Sigmoid colon (tissue), 7 donors: ENCODE measurements around the gene GALK1. TPM values are rescaled to one million over a fixed set of nuclear protein-coding genes. Genes with fewer than 3 reads are reported as not detected.
A peak's percentile ranks its signal among the peaks of the same experiment; 100 is the strongest.

ENCODE experiments used
- DNase-seq: peaks from one replicate; pipeline ENCODE4 v3.0.0-alpha.2; 2019
- H3K27ac ChIP-seq, 4 donors: fragments of 200-600 bp; sonication (generic); one replicate each; pipeline ENCODE4 v1.5.1; 2016 to 2019; ENCODE audit warnings: mild to moderate bottlenecking in 1 of 4
- H3K27me3 ChIP-seq, 3 donors: fragments of 200-600 bp; sonication (generic); one replicate each; pipeline ENCODE4 v1.5.1; 2019; ENCODE audit warnings: mild to moderate bottlenecking in 1 of 3
- H3K36me3 ChIP-seq, 4 donors: fragments of 200-600 bp; sonication (generic); one replicate each; pipeline ENCODE4 v1.5.1; 2016 to 2019
- H3K4me1 ChIP-seq, 4 donors: fragments of 200-600 bp; sonication (generic); one replicate each; pipeline ENCODE4 v1.5.1; 2017 to 2019
- H3K4me3 ChIP-seq, 4 donors: fragments of 200-600 bp; sonication (generic); one replicate each; pipeline ENCODE4 v1.5.1; 2017 to 2019; ENCODE audit warnings: mild to moderate bottlenecking in 2 of 4, moderate library complexity in 1 of 4
- H3K9me3 ChIP-seq, 4 donors: fragments of 200-600 bp in 3 of 4; sonication (generic) in 3 of 4; one replicate each; pipeline versions ENCODE4 v1.5.1 to v1.6.1; 2013 to 2019
- EP300 ChIP-seq, 4 donors: sonication (generic); formaldehyde crosslinking; IDR thresholded peaks; one replicate each; pipeline ENCODE4 v1.6.1; 2017; ENCODE audit warnings: antibody characterized with exemption in 4 of 4
- POLR2A ChIP-seq, 2 donors: fragments of 450-650 bp; IDR thresholded peaks; one replicate each; pipeline ENCODE4 v1.6.1; 2016; ENCODE audit warnings: antibody characterized with exemption in 2 of 2, mild to moderate bottlenecking in 2 of 2, moderate library complexity in 2 of 2
- POLR2AphosphoS5 ChIP-seq, 4 donors: sonication (generic); formaldehyde crosslinking; IDR thresholded peaks; one replicate each; pipeline ENCODE4 v1.6.1; 2017; ENCODE audit warnings: antibody characterized with exemption in 4 of 4
- WGBS, 2 donors: extraction: QIAGEN DNeasy Blood & Tissue Kit; methylation state at CpG; one replicate each; pipeline ENCODE4 v1.1.7; 2013; 5-methylcytosine and 5-hydroxymethylcytosine counted together
- intact Hi-C: fragments of 100-400 bp; cut with DNase I; formaldehyde crosslinking; loops from one replicate; pipeline ENCODE4 v1.15.1; 2023
- polyA plus RNA-seq, 3 donors: library from polyadenylated mRNA; stranded (reverse); fragments of 200-250 nt; gene quantifications; one replicate each; pipeline ENCODE4 v1.2.3, GENCODE V29; 2013
- total RNA-seq, 4 donors: library from RNA; depleted of rRNA; stranded (reverse); fragments of >200 nt; gene quantifications; one replicate each; pipeline ENCODE4 v1.1.0, GENCODE V29; 2016
- TF ChIP-seq, protein P1 (sequence below), 4 experiments: fragments of 450-650 bp in 3 of 4; fragments of 200-600 bp in 1 of 4; IDR thresholded peaks; one replicate each; pipeline ENCODE4 v1.5.1; 2016 to 2019; ENCODE audit warnings: antibody characterized with exemption in 4 of 4, mild to moderate bottlenecking in 3 of 4, moderate library complexity in 2 of 4
- donor health status: healthy with polysubstance abuse.
- donor health status: Bipolar disorder and iron deficiency.
- donor health status: healthy.

GALK1 gene
- total and polyA plus RNA-seq, 7 donors, result 14.3 to 28.2 (median 19.4) TPM

- H3K36me3 ChIP-seq, result peaks cover 0 to 54% (median 8%) of the 10 kb centered on the region in 4 donors
- no peak overlapping the region for H3K27ac ChIP-seq
- no peak overlapping the region for H3K4me3 ChIP-seq
- WGBS, 2 donors, result 73 to 90% methylated on average over 3 of the region's 3 CpGs
- no peaks in the 10 kb centered on the region for H3K9me3 ChIP-seq
- H3K27me3 ChIP-seq, result no peaks in the 10 kb centered on the region
- intact Hi-C loops, result no loop called here
- peaks cover 0 to 18% (median 17%) of the 10 kb centered on the region in 4 donors for H3K4me1 ChIP-seq
- no peak for TF ChIP-seq POLR2A (IDR thresholded peaks at IDR 0.05)
- TF ChIP-seq, protein P1, sequence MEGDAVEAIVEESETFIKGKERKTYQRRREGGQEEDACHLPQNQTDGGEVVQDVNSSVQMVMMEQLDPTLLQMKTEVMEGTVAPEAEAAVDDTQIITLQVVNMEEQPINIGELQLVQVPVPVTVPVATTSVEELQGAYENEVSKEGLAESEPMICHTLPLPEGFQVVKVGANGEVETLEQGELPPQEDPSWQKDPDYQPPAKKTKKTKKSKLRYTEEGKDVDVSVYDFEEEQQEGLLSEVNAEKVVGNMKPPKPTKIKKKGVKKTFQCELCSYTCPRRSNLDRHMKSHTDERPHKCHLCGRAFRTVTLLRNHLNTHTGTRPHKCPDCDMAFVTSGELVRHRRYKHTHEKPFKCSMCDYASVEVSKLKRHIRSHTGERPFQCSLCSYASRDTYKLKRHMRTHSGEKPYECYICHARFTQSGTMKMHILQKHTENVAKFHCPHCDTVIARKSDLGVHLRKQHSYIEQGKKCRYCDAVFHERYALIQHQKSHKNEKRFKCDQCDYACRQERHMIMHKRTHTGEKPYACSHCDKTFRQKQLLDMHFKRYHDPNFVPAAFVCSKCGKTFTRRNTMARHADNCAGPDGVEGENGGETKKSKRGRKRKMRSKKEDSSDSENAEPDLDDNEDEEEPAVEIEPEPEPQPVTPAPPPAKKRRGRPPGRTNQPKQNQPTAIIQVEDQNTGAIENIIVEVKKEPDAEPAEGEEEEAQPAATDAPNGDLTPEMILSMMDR (IDR thresholded peaks at IDR 0.05), result no peak
- no peak for TF ChIP-seq POLR2AphosphoS5 (IDR thresholded peaks at IDR 0.05)
- TF ChIP-seq EP300 (IDR thresholded peaks at IDR 0.05), result no peak
- DNase-seq, result no peak
These were observed 5.5 kb downstream of the GALK1 start for GRCh38 chr17:75759457-75759856.

- Histone ChIP-seq H3K4me3 (no peak overlapping the region), H3K36me3 (peaks cover 0 to 54% (median 8%) of the 10 kb centered on the region in 4 donors), H3K27ac (no peak overlapping the region), H3K4me1 (peaks cover 0 to 17% (median 15%) of the 10 kb centered on the region in 4 donors), H3K27me3 (no peaks in the 10 kb centered on the region), H3K9me3 (no peaks in the 10 kb centered on the region)
- DNase-seq, result no peak
- TF ChIP-seq, protein P1 (IDR thresholded peaks at IDR 0.05), result no peak
- TF ChIP-seq EP300 (IDR thresholded peaks at IDR 0.05) (no peak), POLR2AphosphoS5 (IDR thresholded peaks at IDR 0.05) (no peak), POLR2A (IDR thresholded peaks at IDR 0.05) (no peak)
- intact Hi-C loops, result no loop called here
- WGBS, 2 donors, result 89 to 94% methylated on average over 41 of the region's 41 CpGs
These were observed 6.7 kb downstream of the GALK1 start for GRCh38 chr17:75758131-75758905.

DNA sequence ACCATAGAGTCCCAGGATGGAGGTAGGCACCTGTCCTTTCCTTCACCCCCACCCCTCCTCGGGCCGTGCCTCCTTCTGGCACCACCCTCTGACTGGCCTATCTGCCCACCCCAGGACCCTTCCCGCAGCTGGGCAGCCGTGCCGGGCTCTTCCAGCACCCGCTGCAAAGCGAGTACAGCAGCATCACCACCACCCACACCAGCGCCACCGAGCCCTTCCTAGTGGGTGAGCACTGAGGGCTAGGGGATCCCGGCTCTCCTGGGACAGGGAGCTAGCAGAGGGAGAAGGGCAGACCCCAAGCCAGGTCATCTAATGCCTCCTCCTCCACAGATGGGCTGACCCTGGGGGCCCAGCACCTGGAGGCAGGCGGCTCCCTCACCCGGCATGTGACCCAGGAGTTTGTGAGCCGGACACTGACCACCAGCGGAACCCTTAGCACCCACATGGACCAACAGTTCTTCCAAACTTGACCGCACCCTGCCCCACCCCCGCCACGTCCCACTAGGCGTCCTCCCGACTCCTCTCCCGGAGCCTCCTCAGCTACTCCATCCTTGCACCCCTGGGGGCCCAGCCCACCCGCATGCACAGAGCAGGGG lies 7.8 kb downstream of the GALK1 start:
- Histone ChIP-seq H3K27me3 (no peaks in the 10 kb centered on the region), H3K4me3 (no peak overlapping the region), H3K27ac (no peak overlapping the region), H3K4me1 (peaks cover 0 to 19% (median 15%) of the 10 kb centered on the region in 4 donors), H3K36me3 (peaks cover 0 to 43% (median 6%) of the 10 kb centered on the region in 4 donors), H3K9me3 (no peaks in the 10 kb centered on the region)
- 88 to 90% methylated on average over 21 of the region's 21 CpGs for WGBS, 2 donors
- no peak for DNase-seq
- TF ChIP-seq POLR2AphosphoS5 (IDR thresholded peaks at IDR 0.05) (no peak), POLR2A (IDR thresholded peaks at IDR 0.05) (no peak), EP300 (IDR thresholded peaks at IDR 0.05) (no peak)
- TF ChIP-seq, protein P1 (IDR thresholded peaks at IDR 0.05), result no peak
- intact Hi-C loops, result no loop called here

DNA sequence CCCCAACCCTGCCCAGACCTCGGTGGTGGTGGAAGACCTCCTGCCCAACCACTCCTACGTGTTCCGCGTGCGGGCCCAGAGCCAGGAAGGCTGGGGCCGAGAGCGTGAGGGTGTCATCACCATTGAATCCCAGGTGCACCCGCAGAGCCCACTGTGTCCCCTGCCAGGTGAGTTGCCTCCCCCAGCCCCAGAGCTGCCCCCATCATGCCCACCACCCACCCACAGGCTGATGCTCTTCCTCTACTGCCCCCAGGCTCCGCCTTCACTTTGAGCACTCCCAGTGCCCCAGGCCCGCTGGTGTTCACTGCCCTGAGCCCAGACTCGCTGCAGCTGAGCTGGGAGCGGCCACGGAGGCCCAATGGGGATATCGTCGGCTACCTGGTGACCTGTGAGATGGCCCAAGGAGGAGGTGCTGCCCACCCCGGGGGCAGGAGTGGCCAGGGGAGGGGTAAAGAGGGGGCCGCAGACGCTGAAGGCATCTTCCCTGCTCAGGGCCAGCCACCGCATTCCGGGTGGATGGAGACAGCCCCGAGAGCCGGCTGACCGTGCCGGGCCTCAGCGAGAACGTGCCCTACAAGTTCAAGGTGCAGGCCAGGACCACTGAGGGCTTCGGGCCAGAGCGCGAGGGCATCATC lies 8.4 kb downstream of the GALK1 start:
- intact Hi-C loops, result no loop called here
- Histone ChIP-seq H3K4me1 (peaks cover 0 to 19% (median 15%) of the 10 kb centered on the region in 4 donors), H3K36me3 (peaks cover 0 to 38% (median 6%) of the 10 kb centered on the region in 4 donors), H3K9me3 (no peaks in the 10 kb centered on the region), H3K4me3 (no peak overlapping the region), H3K27me3 (no peaks in the 10 kb centered on the region), H3K27ac (no peak overlapping the region)
- WGBS, 2 donors, result 87 to 91% methylated on average over 29 of the region's 29 CpGs
- DNase-seq, result peak; percentile 69
- TF ChIP-seq POLR2A (IDR thresholded peaks at IDR 0.05), result no peak
- TF ChIP-seq EP300 (IDR thresholded peaks at IDR 0.05), result no peak
- no peak for TF ChIP-seq POLR2AphosphoS5 (IDR thresholded peaks at IDR 0.05)
- TF ChIP-seq, protein P1 (IDR thresholded peaks at IDR 0.05), result no peak
